ENCODE results near the gene ENDOV.

The ENDOV gene

GRCh38 chr17:80472996-80473395, 58.0 kb downstream of the ENDOV start:
- no peak for DNase-seq

- no peak for DNase-seq
Observed at GRCh38 chr17:80473701-80474100, 58.7 kb downstream of the ENDOV start.

- DNase-seq, result no peak
Observed at GRCh38 chr17:80474231-80474960, 59.4 kb downstream of the ENDOV start.

GRCh38 chr17:80474961-80475909, 60.3 kb downstream of the ENDOV start:
- DNase-seq, result no peak

- no peak for DNase-seq
Observed at GRCh38 chr17:80475910-80476876, 61.2 kb downstream of the ENDOV start, which contains the start of gene NPTX1. Gene NPTX1, minus strand, starts transcription at chr17:80476607. Its CDS starts 161 bp downstream, at chr17:80476446.

GRCh38 chr17:80476877-80477646, 62.1 kb downstream of the ENDOV start:
- no peak for DNase-seq

GRCh38 chr17:80477647-80478478, 62.9 kb downstream of the ENDOV start:
- no peak for DNase-seq

- no peak for DNase-seq
Observed at GRCh38 chr17:80478487-80479245, 63.7 kb downstream of the ENDOV start.

GRCh38 chr17:80479246-80479566, 64.2 kb downstream of the ENDOV start:
- DNase-seq, result no peak

GRCh38 chr17:80480248-80480647, 65.3 kb downstream of the ENDOV start:
- DNase-seq, result no peak

- DNase-seq, result no peak
Observed at GRCh38 chr17:80481284-80482057, 66.5 kb downstream of the ENDOV start.

GRCh38 chr17:80482058-80482318, 67.0 kb downstream of the ENDOV start:
- no peak for DNase-seq

GRCh38 chr17:80482555-80483308, 67.8 kb downstream of the ENDOV start:
- no peak for DNase-seq

- no peak for DNase-seq
Observed at GRCh38 chr17:80485846-80486245, 70.9 kb downstream of the ENDOV start.

GRCh38 chr17:80486692-80487091, 71.7 kb downstream of the ENDOV start:
- no peak for DNase-seq

- no peak for DNase-seq
Observed at GRCh38 chr17:80487511-80487910, 72.5 kb downstream of the ENDOV start.

Data from activated CD4-positive, CD25-positive, alpha-beta regulatory T cell (primary cell).